NCI-H774 (cell line): ENCODE measurements around the gene SH2D1A.

Source experiments
- DNase-seq: peaks from one replicate; lab custom pipeline; 2025; lab: John Stamatoyannopoulos, UW

SH2D1A gene

GRCh38 chrX:124421898-124422655 lies 75.7 kb downstream of the SH2D1A start:
- no peak for DNase-seq
